Lung (tissue), 12 donors: ENCODE data around the gene MEG3. TPM values are rescaled to one million over a fixed set of nuclear protein-coding genes. Genes with fewer than 3 reads are reported as not detected.

ENCODE experiments used
- ATAC-seq: fragments of 200-7000 bp; cut with Tn5 transposase; one replicate; pipeline ENCODE4 v1.9.1; 2020; ENCODE audit warnings: moderate number of reproducible peaks; ENCODE audit not compliant: insufficient read depth, low FRiP score
- DNase-seq, 3 donors: peaks; one replicate each; pipeline ENCODE4 v3.0.0-alpha.2; 2013 to 2017
- H3K27ac ChIP-seq, 2 donors: one replicate each; pipeline ENCODE4 v1.5.1; 2013; ENCODE audit warnings: mild to moderate bottlenecking in 2 of 2, moderate library complexity in 2 of 2, control low read depth in 1 of 2, inconsistent platforms in 1 of 2, low read depth in 1 of 2, low read length in 1 of 2
- H3K27me3 ChIP-seq, 3 donors: one replicate each; pipeline ENCODE4 v1.5.1; 2013; ENCODE audit warnings: low read length in 2 of 3; ENCODE audit not compliant: control insufficient read depth in 3 of 3, insufficient read depth in 3 of 3
- H3K36me3 ChIP-seq, 4 donors: one replicate each; pipeline ENCODE4 v1.5.1; 2013; ENCODE audit warnings: low read length in 4 of 4, mild to moderate bottlenecking in 1 of 4, moderate library complexity in 1 of 4; ENCODE audit not compliant: control insufficient read depth in 4 of 4, insufficient read depth in 4 of 4
- H3K4me1 ChIP-seq, 5 donors: one replicate each; pipeline ENCODE4 v1.5.1; 2013; ENCODE audit warnings: low read length in 5 of 5, mild to moderate bottlenecking in 2 of 5, moderate library complexity in 1 of 5; ENCODE audit not compliant: control insufficient read depth in 5 of 5, insufficient read depth in 5 of 5
- H3K4me3 ChIP-seq: one replicate; pipeline ENCODE4 v1.5.1; 2013; ENCODE audit warnings: mild to moderate bottlenecking, control low read depth, moderate library complexity
- H3K9ac ChIP-seq, 2 donors: one replicate each; pipeline ENCODE4 v1.5.1; 2013; ENCODE audit warnings: low read length in 2 of 2, control low read depth in 1 of 2; ENCODE audit not compliant: insufficient read depth in 1 of 2
- H3K9me3 ChIP-seq, 4 donors: one replicate each; pipeline ENCODE4 v1.5.1; 2013; ENCODE audit warnings: low read length in 3 of 4, mild to moderate bottlenecking in 1 of 4, moderate library complexity in 1 of 4; ENCODE audit not compliant: control insufficient read depth in 4 of 4, insufficient read depth in 3 of 4
- WGBS, 2 donors: extraction: QIAGEN DNeasy Blood & Tissue Kit; methylation state at CpG; one replicate each; pipeline ENCODE4 v1.1.7; 2013; 5-methylcytosine and 5-hydroxymethylcytosine counted together
- polyA plus RNA-seq, 2 donors: library from polyadenylated mRNA; stranded (reverse); fragments of 200-250 nt; gene quantifications; one replicate each; pipeline ENCODE4 v1.2.1, GENCODE V29; 2013
- total RNA-seq, 2 donors: library from RNA; depleted of rRNA in 1 of 2; stranded (reverse); fragments of >200 nt in 1 of 2; gene quantifications; one replicate each; pipeline ENCODE4 v1.2.1, GENCODE V29; 2014 to 2021
- TF ChIP-seq, protein P1 (sequence below): IDR thresholded peaks from 2 replicates; pipeline ENCODE4 v1.5.1; 2012; ENCODE audit warnings: mild to moderate bottlenecking; ENCODE audit errors: control extremely low read depth, extremely low read depth
- donor health status: control.
- donor health status: control.
- donor health status: Bipolar disorder and iron deficiency.
- donor health status: healthy.
- donor health status: DM: yes; HTN: yes; CAD: no.

MEG3 gene
- total and polyA plus RNA-seq, 4 donors, result 5.9 to 267 (median 14.8) TPM

DNA sequence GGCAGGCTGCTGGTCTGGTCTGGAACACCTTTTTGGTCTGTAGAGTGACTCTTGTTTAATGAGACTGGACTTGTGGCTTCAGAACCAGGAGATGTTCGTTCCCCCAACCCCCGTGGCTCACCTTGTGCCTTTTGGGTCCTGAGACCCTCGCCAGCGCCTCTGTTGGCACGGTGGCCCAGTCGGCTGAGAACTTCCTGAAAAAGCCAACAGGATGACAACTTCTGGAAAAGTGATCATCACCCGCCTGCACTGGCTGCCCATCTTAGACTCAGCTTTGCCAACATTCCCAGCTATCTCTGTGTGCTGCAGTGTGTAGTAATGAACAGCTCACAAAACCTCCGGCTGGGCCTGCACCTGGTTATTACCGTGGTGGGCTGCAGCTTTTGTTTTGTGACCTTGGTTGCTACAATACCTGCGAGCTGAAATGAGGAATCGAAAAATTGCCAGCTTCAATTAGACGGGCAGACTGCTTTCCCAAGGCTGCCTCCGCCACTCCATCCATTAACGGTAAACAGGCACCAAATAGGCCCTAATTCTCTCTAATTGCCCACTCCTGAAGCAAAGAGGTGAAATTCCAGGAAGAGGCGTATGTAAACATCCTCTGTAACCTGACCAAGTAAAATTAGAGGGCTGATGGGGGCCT lies 16.0 kb downstream of the MEG3 start:
- peaks cover 0 to 7% (median 0%) of the 10 kb centered on the region in 4 donors for H3K36me3 ChIP-seq
- peaks cover 0 to 4% (median 0%) of the 10 kb centered on the region in 3 donors for H3K27me3 ChIP-seq
- no peak for DNase-seq
- H3K9ac ChIP-seq, result no peak overlapping the region
- no peaks in the 10 kb centered on the region for H3K9me3 ChIP-seq
- H3K4me1 ChIP-seq, result peaks cover 0 to 28% (median 0%) of the 10 kb centered on the region in 5 donors
- WGBS, 2 donors, result 55 to 76% methylated on average over 15 of the region's 15 CpGs
- no peak overlapping the region for H3K4me3 ChIP-seq
- no peak for ATAC-seq
- no peak overlapping the region for H3K27ac ChIP-seq
- TF ChIP-seq, protein P1, sequence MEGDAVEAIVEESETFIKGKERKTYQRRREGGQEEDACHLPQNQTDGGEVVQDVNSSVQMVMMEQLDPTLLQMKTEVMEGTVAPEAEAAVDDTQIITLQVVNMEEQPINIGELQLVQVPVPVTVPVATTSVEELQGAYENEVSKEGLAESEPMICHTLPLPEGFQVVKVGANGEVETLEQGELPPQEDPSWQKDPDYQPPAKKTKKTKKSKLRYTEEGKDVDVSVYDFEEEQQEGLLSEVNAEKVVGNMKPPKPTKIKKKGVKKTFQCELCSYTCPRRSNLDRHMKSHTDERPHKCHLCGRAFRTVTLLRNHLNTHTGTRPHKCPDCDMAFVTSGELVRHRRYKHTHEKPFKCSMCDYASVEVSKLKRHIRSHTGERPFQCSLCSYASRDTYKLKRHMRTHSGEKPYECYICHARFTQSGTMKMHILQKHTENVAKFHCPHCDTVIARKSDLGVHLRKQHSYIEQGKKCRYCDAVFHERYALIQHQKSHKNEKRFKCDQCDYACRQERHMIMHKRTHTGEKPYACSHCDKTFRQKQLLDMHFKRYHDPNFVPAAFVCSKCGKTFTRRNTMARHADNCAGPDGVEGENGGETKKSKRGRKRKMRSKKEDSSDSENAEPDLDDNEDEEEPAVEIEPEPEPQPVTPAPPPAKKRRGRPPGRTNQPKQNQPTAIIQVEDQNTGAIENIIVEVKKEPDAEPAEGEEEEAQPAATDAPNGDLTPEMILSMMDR, result no peak

DNA sequence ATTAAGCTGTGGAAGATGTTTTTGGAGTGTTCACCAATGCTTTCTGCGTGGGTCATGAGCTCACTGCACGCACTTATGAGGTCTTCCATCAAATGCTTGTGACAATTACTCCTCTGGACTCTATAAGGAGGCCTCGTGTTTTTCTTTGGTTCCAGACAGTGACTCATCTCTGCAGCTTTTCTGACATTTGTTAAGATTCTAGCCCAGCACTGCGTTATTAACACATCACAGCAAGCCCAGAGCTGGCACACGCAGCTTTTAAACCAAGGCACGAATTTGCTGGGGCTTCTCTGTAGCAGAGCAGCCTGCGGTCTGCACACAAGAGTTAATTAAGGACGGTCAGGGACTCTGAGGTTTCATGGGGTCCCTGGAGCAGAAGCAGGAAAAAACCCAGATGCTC lies 16.9 kb downstream of the MEG3 start:
- Histone ChIP-seq H3K36me3 (peaks cover 0 to 6% (median 0%) of the 10 kb centered on the region in 4 donors), H3K4me3 (no peak overlapping the region), H3K9me3 (no peaks in the 10 kb centered on the region), H3K4me1 (peaks cover 0 to 28% (median 0%) of the 10 kb centered on the region in 5 donors), H3K27ac (no peak overlapping the region), H3K27me3 (peaks cover 0 to 4% (median 0%) of the 10 kb centered on the region in 3 donors), H3K9ac (no peak overlapping the region)
- no peak for DNase-seq
- 74 to 76% methylated on average over 8 of the region's 8 CpGs for WGBS, 2 donors
- ATAC-seq, result peak; percentile 28
- TF ChIP-seq, protein P1, result no peak

DNA sequence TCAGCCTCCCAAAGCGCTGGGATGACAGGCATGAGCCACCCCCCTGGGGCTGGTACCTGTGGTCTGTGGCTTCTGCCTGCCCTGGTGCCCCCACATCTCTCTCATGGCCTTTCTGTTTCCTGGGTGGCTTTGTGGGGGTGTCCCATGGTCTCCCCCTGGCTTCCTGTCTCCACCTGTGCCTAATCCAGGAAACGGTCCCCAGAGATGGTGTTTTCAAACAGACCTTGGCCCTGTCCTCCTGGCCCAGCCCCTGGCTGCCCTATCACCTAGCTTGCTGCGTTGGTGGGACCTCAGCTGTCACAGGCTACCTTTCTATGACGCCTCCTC lies 18.1 kb downstream of the MEG3 start:
- TF ChIP-seq, protein P1, result no peak
- no peak for ATAC-seq
- no peak for DNase-seq
- Histone ChIP-seq H3K27me3 (peaks cover 0 to 4% (median 0%) of the 10 kb centered on the region in 3 donors), H3K36me3 (peaks cover 0 to 6% (median 0%) of the 10 kb centered on the region in 4 donors), H3K4me1 (peaks cover 0 to 26% (median 0%) of the 10 kb centered on the region in 5 donors), H3K9me3 (no peaks in the 10 kb centered on the region), H3K27ac (no peak overlapping the region), H3K4me3 (no peak overlapping the region), H3K9ac (no peak overlapping the region)
- WGBS, 2 donors, result 79 to 80% methylated on average over 4 of the region's 4 CpGs
